ENCODE results near the gene LRRC74A. TPM values are rescaled to one million over a fixed set of nuclear protein-coding genes. Genes with fewer than 3 reads are reported as not detected.

LRRC74A gene
- total RNA-seq, 4 donors from 2014 or later = not detected

DNA sequence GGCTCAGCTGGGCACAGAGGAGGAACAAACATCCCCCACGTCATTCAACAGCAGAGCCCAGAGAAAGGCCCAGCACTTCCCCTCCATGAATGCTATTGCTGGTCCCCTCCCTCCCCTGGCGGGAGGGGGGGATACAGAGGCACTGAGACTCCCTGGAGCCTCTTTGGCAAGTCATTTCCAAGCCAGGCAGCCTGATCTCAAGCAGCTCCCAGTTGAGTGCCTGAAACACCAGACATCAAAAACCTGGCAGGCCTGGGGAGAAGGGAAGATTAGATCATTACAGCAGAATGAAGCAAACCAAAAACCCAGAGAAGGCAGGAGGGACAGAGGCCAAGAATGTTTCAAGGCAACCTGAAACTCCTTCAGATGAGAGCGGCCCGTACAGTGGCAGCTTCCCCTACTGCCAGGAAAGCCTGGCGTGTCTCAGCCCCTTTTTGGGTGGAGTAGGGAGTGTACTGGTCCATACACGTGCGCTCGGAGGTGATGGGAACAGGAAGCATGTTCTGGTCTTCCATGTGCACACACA is 92.1 kb downstream of the LRRC74A start:
- no peaks in the 10 kb centered on the region for H3K36me3 ChIP-seq
- no peak for TF ChIP-seq POLR2AphosphoS5 (IDR thresholded peaks at IDR 0.05)
- peak; percentile 66 for TF ChIP-seq EP300 (IDR thresholded peaks at IDR 0.05)
- no peak for TF ChIP-seq POLR2A (IDR thresholded peaks at IDR 0.05; ENCODE audit: low read depth)
- TF ChIP-seq, protein P1, sequence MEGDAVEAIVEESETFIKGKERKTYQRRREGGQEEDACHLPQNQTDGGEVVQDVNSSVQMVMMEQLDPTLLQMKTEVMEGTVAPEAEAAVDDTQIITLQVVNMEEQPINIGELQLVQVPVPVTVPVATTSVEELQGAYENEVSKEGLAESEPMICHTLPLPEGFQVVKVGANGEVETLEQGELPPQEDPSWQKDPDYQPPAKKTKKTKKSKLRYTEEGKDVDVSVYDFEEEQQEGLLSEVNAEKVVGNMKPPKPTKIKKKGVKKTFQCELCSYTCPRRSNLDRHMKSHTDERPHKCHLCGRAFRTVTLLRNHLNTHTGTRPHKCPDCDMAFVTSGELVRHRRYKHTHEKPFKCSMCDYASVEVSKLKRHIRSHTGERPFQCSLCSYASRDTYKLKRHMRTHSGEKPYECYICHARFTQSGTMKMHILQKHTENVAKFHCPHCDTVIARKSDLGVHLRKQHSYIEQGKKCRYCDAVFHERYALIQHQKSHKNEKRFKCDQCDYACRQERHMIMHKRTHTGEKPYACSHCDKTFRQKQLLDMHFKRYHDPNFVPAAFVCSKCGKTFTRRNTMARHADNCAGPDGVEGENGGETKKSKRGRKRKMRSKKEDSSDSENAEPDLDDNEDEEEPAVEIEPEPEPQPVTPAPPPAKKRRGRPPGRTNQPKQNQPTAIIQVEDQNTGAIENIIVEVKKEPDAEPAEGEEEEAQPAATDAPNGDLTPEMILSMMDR (IDR thresholded peaks at IDR 0.05) = peak in 1 of 3 experiments; percentile 4
- peak overlapping the region in 3 of 4 donors; percentile 21 to 33 (median 22) for H3K4me3 ChIP-seq
- H3K9me3 ChIP-seq = no peaks in the 10 kb centered on the region
- WGBS = 15% methylated on average over 6 of the region's 8 CpGs
- intact Hi-C loops (cut with DNase I) = loop anchor here (2.0 to 5.0 kb wide), 2 partner anchors 109 to 126 kb away; partner anchors contain the start of gene IRF2BPL
- H3K27ac ChIP-seq (replicated peaks in 1 of 4) = peak overlapping the region; percentile 90 to 96 (median 94)
- H3K4me1 ChIP-seq = peaks cover 56 to 85% (median 68%) of the 10 kb centered on the region in 4 donors
- no peaks in the 10 kb centered on the region for H3K27me3 ChIP-seq
- DNase-seq (ENCODE audit: extremely low spot score) = peak; percentile 95

GRCh38 chr14:76918782-76919394 is 92.7 kb downstream of the LRRC74A start:
- Histone ChIP-seq H3K9me3 (no peaks in the 10 kb centered on the region), H3K4me3 (peak overlapping the region; percentile 6 to 33 (median 22)), H3K27ac (replicated peaks in 1 of 4) (peak overlapping the region; percentile 90 to 96 (median 94)), H3K36me3 (no peaks in the 10 kb centered on the region), H3K4me1 (peaks cover 53 to 85% (median 62%) of the 10 kb centered on the region in 4 donors), H3K27me3 (no peaks in the 10 kb centered on the region)
- DNase-seq (ENCODE audit: extremely low spot score) = peak; percentile 99
- TF ChIP-seq POLR2A (IDR thresholded peaks at IDR 0.05; ENCODE audit: low read depth) = no peak
- TF ChIP-seq, protein P1 (IDR thresholded peaks at IDR 0.05) = peak in 1 of 3 experiments; percentile 28
- peak; percentile 87 to 89 for TF ChIP-seq POLR2AphosphoS5 (IDR thresholded peaks at IDR 0.05)
- peak; percentile 40 for TF ChIP-seq EP300 (IDR thresholded peaks at IDR 0.05)
- WGBS = 0% methylated on average over 14 of the region's 20 CpGs
- intact Hi-C loops (cut with DNase I) = loop anchor here (2.0 to 5.0 kb wide), 2 partner anchors 108 to 126 kb away; partner anchors contain the start of gene IRF2BPL

Other genes starting within 250 kb of the LRRC74A start
- gene VASH1, start 64.9 kb upstream of the LRRC74A start, total RNA-seq = 10 to 100 TPM in 2 of 4 donors, 1 to 10 TPM in 2; 5.6 to 17.5 (median 9.2) TPM
- gene ANGEL1, start 13.5 kb upstream of the LRRC74A start, total RNA-seq = 10 to 100 TPM in 2 of 4 donors, 1 to 10 TPM in 2; 7.9 to 15.8 (median 11.3) TPM
- gene IRF2BPL, start 202.3 kb downstream of the LRRC74A start, total RNA-seq = 100 to 1,000 TPM in 1 of 4 donors, 10 to 100 TPM in 3; 58.6 to 105 (median 98.4) TPM